GM23338 (cell line): ENCODE results near the gene MCM3. TPM values are rescaled to one million over a fixed set of nuclear protein-coding genes. Genes with fewer than 3 reads are reported as not detected.

Experiments used
- ATAC-seq: fragments of 200-7000 bp; cut with Tn5 transposase; 3 replicates; pipeline ENCODE4 v1.9.1; 2020
- DNase-seq: peaks from one replicate; pipeline ENCODE4 v3.0.0-alpha.2; 2015; ENCODE audit warnings: low spot score
- H2AFZ ChIP-seq: fragments of 200-600 bp; sonication (generic); 2 replicates; pipeline ENCODE4 v1.8.0; 2016; ENCODE audit warnings: antibody characterized with exemption, mild to moderate bottlenecking, moderate library complexity
- H3F3A ChIP-seq: fragments of 200-600 bp; sonication (generic); replicated peaks from 2 replicates; pipeline ENCODE4 v1.8.0; 2017; ENCODE audit warnings: antibody characterized with exemption, mixed run types, low read depth
- H3K27ac ChIP-seq: fragments of 200-600 bp; sonication (generic); 2 replicates; pipeline ENCODE4 v1.6.1; 2016; ENCODE audit warnings: low read depth
- H3K27me3 ChIP-seq: fragments of 200-600 bp; sonication (generic); 2 replicates; pipeline ENCODE4 v1.8.0; 2016; ENCODE audit warnings: mild to moderate bottlenecking, mixed run types, moderate library complexity; ENCODE audit not compliant: insufficient read depth
- H3K36me3 ChIP-seq: fragments of 200-600 bp; sonication (generic); 2 replicates; pipeline ENCODE4 v1.8.0; 2016; ENCODE audit warnings: mild to moderate bottlenecking; ENCODE audit not compliant: insufficient read depth
- H3K4me1 ChIP-seq: fragments of 200-600 bp; sonication (generic); 2 replicates; pipeline ENCODE4 v1.8.0; 2016; ENCODE audit warnings: mild to moderate bottlenecking, moderate library complexity; ENCODE audit not compliant: insufficient read depth
- H3K4me2 ChIP-seq: fragments of 200-600 bp; sonication (generic); 2 replicates; pipeline ENCODE4 v1.7.1; 2017; ENCODE audit warnings: mixed run types
- H3K4me3 ChIP-seq: fragments of 200-600 bp; sonication (generic); 2 replicates; pipeline ENCODE4 v1.6.1; 2016; ENCODE audit warnings: mixed run types
- H3K79me2 ChIP-seq: fragments of 200-600 bp; sonication (generic); replicated peaks from 2 replicates; pipeline ENCODE4 v1.8.0; 2017; ENCODE audit warnings: mild to moderate bottlenecking; ENCODE audit not compliant: insufficient read depth
- H3K9me2 ChIP-seq: fragments of 200-600 bp; sonication (generic); 2 replicates; pipeline ENCODE4 v1.8.0; 2017; ENCODE audit not compliant: insufficient read depth
- H4K20me1 ChIP-seq: fragments of 200-600 bp; sonication (generic); replicated peaks from 2 replicates; pipeline ENCODE4 v1.8.0; 2017; ENCODE audit warnings: mild to moderate bottlenecking; ENCODE audit not compliant: insufficient read depth
- H3K27ac Mint-ChIP-seq: 2 replicates; pipeline ENCODE4 v1.8.0; 2020; ENCODE audit warnings: inconsistent platforms, mild to moderate bottlenecking, moderate library complexity, mixed read lengths
- H3K27me3 Mint-ChIP-seq: 3 replicates; pipeline ENCODE4 v1.8.0; 2022; ENCODE audit warnings: low read depth, mild to moderate bottlenecking, moderate library complexity, mixed read lengths, inconsistent platforms; ENCODE audit not compliant: insufficient read depth, poor library complexity
- H3K36me3 Mint-ChIP-seq: 3 replicates; pipeline ENCODE4 v1.8.0; 2021; ENCODE audit warnings: low read depth, mild to moderate bottlenecking, inconsistent platforms, moderate library complexity, mixed read lengths
- H3K4me1 Mint-ChIP-seq: 3 replicates; pipeline ENCODE4 v1.8.0; 2020; ENCODE audit warnings: mild to moderate bottlenecking, inconsistent platforms, mixed read lengths
- H3K4me3 Mint-ChIP-seq: 3 replicates; pipeline ENCODE4 v1.8.0; 2021; ENCODE audit warnings: moderate library complexity, mild to moderate bottlenecking, inconsistent platforms, mixed read lengths
- H3K9me3 Mint-ChIP-seq: 3 replicates; pipeline ENCODE4 v1.8.0; 2020; ENCODE audit warnings: moderate library complexity, mild to moderate bottlenecking, inconsistent platforms, mixed read lengths
- CREB1 ChIP-seq: fragments of 250-450 bp; sonication (Bioruptor Pico); IDR thresholded peaks from 2 replicates; pipeline ENCODE4 v1.5.0; 2020; ENCODE audit warnings: low read depth, mild to moderate bottlenecking, moderate library complexity
- EZH2 ChIP-seq: fragments of 200-600 bp; sonication (generic); IDR thresholded peaks from one replicate; pipeline ENCODE4 v1.8.0; 2017; ENCODE audit warnings: antibody characterized with exemption, mild to moderate bottlenecking, low read depth; ENCODE audit not compliant: unreplicated experiment
- EZH2phosphoT487 ChIP-seq: fragments of 200-600 bp; sonication (generic); IDR thresholded peaks from one replicate; pipeline ENCODE4 v1.8.1; 2018; ENCODE audit warnings: antibody characterized with exemption; ENCODE audit not compliant: unreplicated experiment
- NANOG ChIP-seq: IDR thresholded peaks from 2 replicates; pipeline ENCODE4 v1.6.1; 2016; ENCODE audit warnings: antibody characterized with exemption, borderline replicate concordance
- POLR2AphosphoS5 ChIP-seq: IDR thresholded peaks from 2 replicates; pipeline ENCODE4 v1.6.1; 2016; ENCODE audit warnings: antibody characterized with exemption, low read depth
- STAT1 ChIP-seq: IDR thresholded peaks from one replicate; pipeline ENCODE4 v1.6.1; 2016; ENCODE audit warnings: antibody characterized with exemption; ENCODE audit not compliant: unreplicated experiment
- ZNF331 ChIP-seq: fragments of 250-450 bp; sonication (Bioruptor Pico); IDR thresholded peaks from 2 replicates; pipeline ENCODE4 v1.5.0; 2020; ENCODE audit warnings: low read depth, mild to moderate bottlenecking, moderate library complexity
- polyA plus RNA-seq: library from polyadenylated mRNA; unstranded; fragments of >200 nt; fragmentation: Nextera tagmentation; extraction: Ambion mirVana; gene quantifications from 2 replicates; pipeline ENCODE4 v1.2.1, GENCODE V29; 2016
- total RNA-seq: library from RNA; depleted of rRNA; stranded (reverse); fragments of >200 nt; shearing (Covaris generic); gene quantifications from 2 replicates; pipeline ENCODE4 v1.2.3, GENCODE V29; 2014
- TF ChIP-seq, protein P1 (sequence below): IDR thresholded peaks from 2 replicates; pipeline ENCODE4 v1.6.1; 2016; ENCODE audit warnings: antibody characterized with exemption
- TF ChIP-seq, protein P2 (sequence below), 2 experiments: fragments of 200-600 bp in 1 of 2; sonication (generic) in 1 of 2; conservative IDR thresholded peaks; 2 replicates each; pipeline versions ENCODE4 v1.5.1 to v1.6.1; 2016 to 2017; ENCODE audit warnings: antibody characterized with exemption in 2 of 2, low read depth in 2 of 2, mild to moderate bottlenecking in 2 of 2, moderate library complexity in 1 of 2
- TF ChIP-seq, protein P3 (sequence below): fragments of 250-450 bp; sonication (Bioruptor Pico); IDR thresholded peaks from 2 replicates; pipeline ENCODE4 v1.5.0; 2020; ENCODE audit warnings: mild to moderate bottlenecking, moderate library complexity

MCM3 gene
- total and polyA plus RNA-seq, 2 experiments from 2014 or later, result 157 to 369 TPM

DNA sequence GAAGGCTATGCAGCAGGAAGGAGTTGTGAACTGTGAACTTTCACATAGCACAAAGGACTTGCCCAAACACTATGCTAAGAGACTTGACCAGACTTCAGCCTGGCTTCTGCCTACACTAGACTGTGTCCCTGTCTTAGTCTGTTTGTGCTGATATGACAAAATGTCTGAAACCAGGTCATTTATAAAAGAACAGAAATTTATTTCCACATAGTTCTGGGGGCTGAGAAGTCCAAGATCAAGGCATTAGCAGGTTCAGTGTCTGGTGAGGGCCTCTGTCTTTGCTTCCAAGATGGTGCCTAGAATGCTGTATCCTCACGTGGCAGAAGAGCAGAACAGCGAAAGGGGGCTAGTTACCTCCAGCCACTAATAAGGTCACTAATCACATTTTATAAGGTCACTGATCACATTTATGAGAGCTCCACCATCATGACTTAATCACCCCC lies 16.0 kb upstream of the MCM3 start:
- no peak overlapping the region for H3K4me3 Mint-ChIP-seq
- peaks cover 5% of the 10 kb centered on the region for H3K27me3 Mint-ChIP-seq
- H3K4me1 Mint-ChIP-seq, result no peaks in the 10 kb centered on the region
- H3K36me3 Mint-ChIP-seq, result peaks cover 11% of the 10 kb centered on the region
- H2AFZ ChIP-seq, result no peak overlapping the region
- no peak overlapping the region for H3K4me3 ChIP-seq
- H3K4me2 ChIP-seq, result no peak overlapping the region
- H4K20me1 ChIP-seq, result no peaks in the 10 kb centered on the region
- no peak overlapping the region for H3K27ac Mint-ChIP-seq
- no peaks in the 10 kb centered on the region for H3K79me2 ChIP-seq
- H3K9me2 ChIP-seq, result 0 out of 2 replicates have a peak, but pooled peaks cover 4% of the 10 kb centered on the region
- H3K36me3 ChIP-seq, result no peaks in the 10 kb centered on the region
- H3K4me1 ChIP-seq, result no peaks in the 10 kb centered on the region
- no peaks in the 10 kb centered on the region for H3F3A ChIP-seq
- H3K27me3 ChIP-seq, result no peaks in the 10 kb centered on the region
- no peak for DNase-seq
- no peak overlapping the region for H3K27ac ChIP-seq
- no peak for TF ChIP-seq STAT1
- no peak for TF ChIP-seq EZH2
- ATAC-seq, result no peak
- peaks cover 18% of the 10 kb centered on the region for H3K9me3 Mint-ChIP-seq

- no peaks in the 10 kb centered on the region for H3K4me1 Mint-ChIP-seq
- DNase-seq (no peak), ATAC-seq (no peak)
- Histone ChIP-seq H3K4me1 (no peaks in the 10 kb centered on the region), H3F3A (no peaks in the 10 kb centered on the region), H3K9me2 (0 out of 2 replicates have a peak, but pooled peaks cover 4% of the 10 kb centered on the region), H3K27me3 (no peaks in the 10 kb centered on the region), H3K4me3 (no peak overlapping the region), H2AFZ (no peak overlapping the region), H3K27ac (no peak overlapping the region), H3K4me2 (no peak overlapping the region), H3K36me3 (no peaks in the 10 kb centered on the region), H3K79me2 (no peaks in the 10 kb centered on the region), H4K20me1 (no peaks in the 10 kb centered on the region)
- H3K36me3 Mint-ChIP-seq, result peaks cover 12% of the 10 kb centered on the region
- H3K27ac Mint-ChIP-seq, result no peak overlapping the region
- peaks cover 19% of the 10 kb centered on the region for H3K9me3 Mint-ChIP-seq
- no peak overlapping the region for H3K4me3 Mint-ChIP-seq
- H3K27me3 Mint-ChIP-seq, result peaks cover 5% of the 10 kb centered on the region
- TF ChIP-seq NANOG (no peak), EZH2 (no peak), POLR2AphosphoS5 (no peak), ZNF331 (CRISPR knock-in tag) (no peak), EZH2phosphoT487 (no peak), STAT1 (no peak), CREB1 (CRISPR knock-in tag) (no peak)
- TF ChIP-seq, protein P1, sequence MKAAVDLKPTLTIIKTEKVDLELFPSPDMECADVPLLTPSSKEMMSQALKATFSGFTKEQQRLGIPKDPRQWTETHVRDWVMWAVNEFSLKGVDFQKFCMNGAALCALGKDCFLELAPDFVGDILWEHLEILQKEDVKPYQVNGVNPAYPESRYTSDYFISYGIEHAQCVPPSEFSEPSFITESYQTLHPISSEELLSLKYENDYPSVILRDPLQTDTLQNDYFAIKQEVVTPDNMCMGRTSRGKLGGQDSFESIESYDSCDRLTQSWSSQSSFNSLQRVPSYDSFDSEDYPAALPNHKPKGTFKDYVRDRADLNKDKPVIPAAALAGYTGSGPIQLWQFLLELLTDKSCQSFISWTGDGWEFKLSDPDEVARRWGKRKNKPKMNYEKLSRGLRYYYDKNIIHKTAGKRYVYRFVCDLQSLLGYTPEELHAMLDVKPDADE, result no peak
- TF ChIP-seq, protein P2, sequence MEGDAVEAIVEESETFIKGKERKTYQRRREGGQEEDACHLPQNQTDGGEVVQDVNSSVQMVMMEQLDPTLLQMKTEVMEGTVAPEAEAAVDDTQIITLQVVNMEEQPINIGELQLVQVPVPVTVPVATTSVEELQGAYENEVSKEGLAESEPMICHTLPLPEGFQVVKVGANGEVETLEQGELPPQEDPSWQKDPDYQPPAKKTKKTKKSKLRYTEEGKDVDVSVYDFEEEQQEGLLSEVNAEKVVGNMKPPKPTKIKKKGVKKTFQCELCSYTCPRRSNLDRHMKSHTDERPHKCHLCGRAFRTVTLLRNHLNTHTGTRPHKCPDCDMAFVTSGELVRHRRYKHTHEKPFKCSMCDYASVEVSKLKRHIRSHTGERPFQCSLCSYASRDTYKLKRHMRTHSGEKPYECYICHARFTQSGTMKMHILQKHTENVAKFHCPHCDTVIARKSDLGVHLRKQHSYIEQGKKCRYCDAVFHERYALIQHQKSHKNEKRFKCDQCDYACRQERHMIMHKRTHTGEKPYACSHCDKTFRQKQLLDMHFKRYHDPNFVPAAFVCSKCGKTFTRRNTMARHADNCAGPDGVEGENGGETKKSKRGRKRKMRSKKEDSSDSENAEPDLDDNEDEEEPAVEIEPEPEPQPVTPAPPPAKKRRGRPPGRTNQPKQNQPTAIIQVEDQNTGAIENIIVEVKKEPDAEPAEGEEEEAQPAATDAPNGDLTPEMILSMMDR (conservative IDR thresholded peaks at IDR 0.05; ENCODE audit: low read depth in 2 of 2), result no peak
- TF ChIP-seq, protein P3, sequence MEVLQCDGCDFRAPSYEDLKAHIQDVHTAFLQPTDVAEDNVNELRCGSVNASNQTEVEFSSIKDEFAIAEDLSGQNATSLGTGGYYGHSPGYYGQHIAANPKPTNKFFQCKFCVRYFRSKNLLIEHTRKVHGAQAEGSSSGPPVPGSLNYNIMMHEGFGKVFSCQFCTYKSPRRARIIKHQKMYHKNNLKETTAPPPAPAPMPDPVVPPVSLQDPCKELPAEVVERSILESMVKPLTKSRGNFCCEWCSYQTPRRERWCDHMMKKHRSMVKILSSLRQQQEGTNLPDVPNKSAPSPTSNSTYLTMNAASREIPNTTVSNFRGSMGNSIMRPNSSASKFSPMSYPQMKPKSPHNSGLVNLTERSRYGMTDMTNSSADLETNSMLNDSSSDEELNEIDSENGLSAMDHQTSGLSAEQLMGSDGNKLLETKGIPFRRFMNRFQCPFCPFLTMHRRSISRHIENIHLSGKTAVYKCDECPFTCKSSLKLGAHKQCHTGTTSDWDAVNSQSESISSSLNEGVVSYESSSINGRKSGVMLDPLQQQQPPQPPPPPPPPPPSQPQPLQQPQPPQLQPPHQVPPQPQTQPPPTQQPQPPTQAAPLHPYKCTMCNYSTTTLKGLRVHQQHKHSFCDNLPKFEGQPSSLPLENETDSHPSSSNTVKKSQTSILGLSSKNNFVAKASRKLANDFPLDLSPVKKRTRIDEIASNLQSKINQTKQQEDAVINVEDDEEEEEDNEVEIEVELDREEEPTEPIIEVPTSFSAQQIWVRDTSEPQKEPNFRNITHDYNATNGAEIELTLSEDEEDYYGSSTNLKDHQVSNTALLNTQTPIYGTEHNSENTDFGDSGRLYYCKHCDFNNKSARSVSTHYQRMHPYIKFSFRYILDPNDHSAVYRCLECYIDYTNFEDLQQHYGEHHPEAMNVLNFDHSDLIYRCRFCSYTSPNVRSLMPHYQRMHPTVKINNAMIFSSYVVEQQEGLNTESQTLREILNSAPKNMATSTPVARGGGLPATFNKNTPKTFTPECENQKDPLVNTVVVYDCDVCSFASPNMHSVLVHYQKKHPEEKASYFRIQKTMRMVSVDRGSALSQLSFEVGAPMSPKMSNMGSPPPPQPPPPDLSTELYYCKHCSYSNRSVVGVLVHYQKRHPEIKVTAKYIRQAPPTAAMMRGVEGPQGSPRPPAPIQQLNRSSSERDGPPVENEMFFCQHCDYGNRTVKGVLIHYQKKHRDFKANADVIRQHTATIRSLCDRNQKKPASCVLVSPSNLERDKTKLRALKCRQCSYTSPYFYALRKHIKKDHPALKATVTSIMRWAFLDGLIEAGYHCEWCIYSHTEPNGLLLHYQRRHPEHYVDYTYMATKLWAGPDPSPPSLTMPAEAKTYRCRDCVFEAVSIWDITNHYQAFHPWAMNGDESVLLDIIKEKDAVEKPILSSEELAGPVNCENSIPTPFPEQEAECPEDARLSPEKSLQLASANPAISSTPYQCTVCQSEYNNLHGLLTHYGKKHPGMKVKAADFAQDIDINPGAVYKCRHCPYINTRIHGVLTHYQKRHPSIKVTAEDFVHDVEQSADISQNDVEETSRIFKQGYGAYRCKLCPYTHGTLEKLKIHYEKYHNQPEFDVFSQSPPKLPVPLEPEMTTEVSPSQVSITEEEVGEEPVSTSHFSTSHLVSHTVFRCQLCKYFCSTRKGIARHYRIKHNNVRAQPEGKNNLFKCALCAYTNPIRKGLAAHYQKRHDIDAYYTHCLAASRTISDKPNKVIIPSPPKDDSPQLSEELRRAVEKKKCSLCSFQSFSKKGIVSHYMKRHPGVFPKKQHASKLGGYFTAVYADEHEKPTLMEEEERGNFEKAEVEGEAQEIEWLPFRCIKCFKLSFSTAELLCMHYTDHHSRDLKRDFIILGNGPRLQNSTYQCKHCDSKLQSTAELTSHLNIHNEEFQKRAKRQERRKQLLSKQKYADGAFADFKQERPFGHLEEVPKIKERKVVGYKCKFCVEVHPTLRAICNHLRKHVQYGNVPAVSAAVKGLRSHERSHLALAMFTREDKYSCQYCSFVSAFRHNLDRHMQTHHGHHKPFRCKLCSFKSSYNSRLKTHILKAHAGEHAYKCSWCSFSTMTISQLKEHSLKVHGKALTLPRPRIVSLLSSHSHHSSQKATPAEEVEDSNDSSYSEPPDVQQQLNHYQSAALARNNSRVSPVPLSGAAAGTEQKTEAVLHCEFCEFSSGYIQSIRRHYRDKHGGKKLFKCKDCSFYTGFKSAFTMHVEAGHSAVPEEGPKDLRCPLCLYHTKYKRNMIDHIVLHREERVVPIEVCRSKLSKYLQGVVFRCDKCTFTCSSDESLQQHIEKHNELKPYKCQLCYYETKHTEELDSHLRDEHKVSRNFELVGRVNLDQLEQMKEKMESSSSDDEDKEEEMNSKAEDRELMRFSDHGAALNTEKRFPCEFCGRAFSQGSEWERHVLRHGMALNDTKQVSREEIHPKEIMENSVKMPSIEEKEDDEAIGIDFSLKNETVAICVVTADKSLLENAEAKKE (CRISPR knock-in tag), result no peak
Measured at GRCh38 chr6:52299653-52300052, 15.1 kb upstream of the MCM3 start.
